ENCODE measurements around the gene LRP8.

The LRP8 gene

GRCh38 chr1:53328009-53328461, at the start of gene LRP8:
LRP8 (minus strand) TSS chr1:53328070; CDS start chr1:53327912, 158 bp downstream.
- peak; percentile 63 for DNase-seq

- DNase-seq: no peak
Measured at GRCh38 chr1:53377438-53377841, 49.6 kb upstream of the LRP8 start.

GRCh38 chr1:53376742-53377437, 49.0 kb upstream of the LRP8 start:
- no peak for DNase-seq

- DNase-seq: no peak
Measured at GRCh38 chr1:53376041-53376461, 48.2 kb upstream of the LRP8 start.

GRCh38 chr1:53375440-53375839, 47.6 kb upstream of the LRP8 start:
- DNase-seq: no peak

- DNase-seq: no peak
Measured at GRCh38 chr1:53373246-53373645, 45.4 kb upstream of the LRP8 start.

- DNase-seq: no peak
Measured at GRCh38 chr1:53372501-53372951, 44.7 kb upstream of the LRP8 start.

- no peak for DNase-seq
Measured at GRCh38 chr1:53371851-53372250, 44.0 kb upstream of the LRP8 start.

GRCh38 chr1:53371121-53371666, 43.3 kb upstream of the LRP8 start:
- DNase-seq: no peak

- DNase-seq: no peak
Measured at GRCh38 chr1:53370369-53370961, 42.6 kb upstream of the LRP8 start.

- no peak for DNase-seq
Measured at GRCh38 chr1:53369761-53370160, 41.9 kb upstream of the LRP8 start.

GRCh38 chr1:53369034-53369750, 41.3 kb upstream of the LRP8 start:
- DNase-seq: no peak

GRCh38 chr1:53368314-53369033, 40.6 kb upstream of the LRP8 start:
- no peak for DNase-seq

- DNase-seq: no peak
Measured at GRCh38 chr1:53367503-53368313, 39.8 kb upstream of the LRP8 start.

GRCh38 chr1:53366901-53367502, 39.1 kb upstream of the LRP8 start:
- DNase-seq: no peak

GRCh38 chr1:53365437-53366063, 37.7 kb upstream of the LRP8 start:
- DNase-seq: no peak

- no peak for DNase-seq
Measured at GRCh38 chr1:53362851-53363642, 35.2 kb upstream of the LRP8 start.

- no peak for DNase-seq
Measured at GRCh38 chr1:53362270-53362669, 34.4 kb upstream of the LRP8 start.

- DNase-seq: no peak
Measured at GRCh38 chr1:53361541-53361961, 33.7 kb upstream of the LRP8 start.

GRCh38 chr1:53359934-53360276, 32.0 kb upstream of the LRP8 start:
- no peak for DNase-seq
